Sigmoid colon (tissue), 7 donors: ENCODE results near the gene PRMT5. TPM values are rescaled to one million over a fixed set of nuclear protein-coding genes. Genes with fewer than 3 reads are reported as not detected.

Source experiments
- DNase-seq: peaks from one replicate; pipeline ENCODE4 v3.0.0-alpha.2; 2019
- H3K27ac ChIP-seq, 4 donors: fragments of 200-600 bp; sonication (generic); one replicate each; pipeline ENCODE4 v1.5.1; 2016 to 2019; ENCODE audit warnings: mild to moderate bottlenecking in 1 of 4
- H3K27me3 ChIP-seq, 3 donors: fragments of 200-600 bp; sonication (generic); one replicate each; pipeline ENCODE4 v1.5.1; 2019; ENCODE audit warnings: mild to moderate bottlenecking in 1 of 3
- H3K36me3 ChIP-seq, 4 donors: fragments of 200-600 bp; sonication (generic); one replicate each; pipeline ENCODE4 v1.5.1; 2016 to 2019
- H3K4me1 ChIP-seq, 4 donors: fragments of 200-600 bp; sonication (generic); one replicate each; pipeline ENCODE4 v1.5.1; 2017 to 2019
- H3K4me3 ChIP-seq, 4 donors: fragments of 200-600 bp; sonication (generic); one replicate each; pipeline ENCODE4 v1.5.1; 2017 to 2019; ENCODE audit warnings: mild to moderate bottlenecking in 2 of 4, moderate library complexity in 1 of 4
- H3K9me3 ChIP-seq, 4 donors: fragments of 200-600 bp in 3 of 4; sonication (generic) in 3 of 4; one replicate each; pipeline versions ENCODE4 v1.5.1 to v1.6.1; 2013 to 2019
- CTCF ChIP-seq, 4 experiments: fragments of 450-650 bp in 3 of 4; fragments of 200-600 bp in 1 of 4; IDR thresholded peaks; one replicate each; pipeline ENCODE4 v1.5.1; 2016 to 2019; ENCODE audit warnings: antibody characterized with exemption in 4 of 4, mild to moderate bottlenecking in 3 of 4, moderate library complexity in 2 of 4
- EP300 ChIP-seq, 4 donors: sonication (generic); formaldehyde crosslinking; IDR thresholded peaks; one replicate each; pipeline ENCODE4 v1.6.1; 2017; ENCODE audit warnings: antibody characterized with exemption in 4 of 4
- POLR2A ChIP-seq, 2 donors: fragments of 450-650 bp; IDR thresholded peaks; one replicate each; pipeline ENCODE4 v1.6.1; 2016; ENCODE audit warnings: antibody characterized with exemption in 2 of 2, mild to moderate bottlenecking in 2 of 2, moderate library complexity in 2 of 2
- POLR2AphosphoS5 ChIP-seq, 4 donors: sonication (generic); formaldehyde crosslinking; IDR thresholded peaks; one replicate each; pipeline ENCODE4 v1.6.1; 2017; ENCODE audit warnings: antibody characterized with exemption in 4 of 4
- WGBS, 2 donors: extraction: QIAGEN DNeasy Blood & Tissue Kit; methylation state at CpG; one replicate each; pipeline ENCODE4 v1.1.7; 2013; 5-methylcytosine and 5-hydroxymethylcytosine counted together
- intact Hi-C: fragments of 100-400 bp; cut with DNase I; formaldehyde crosslinking; loops from one replicate; pipeline ENCODE4 v1.15.1; 2023
- polyA plus RNA-seq, 3 donors: library from polyadenylated mRNA; stranded (reverse); fragments of 200-250 nt; gene quantifications; one replicate each; pipeline ENCODE4 v1.2.3, GENCODE V29; 2013
- total RNA-seq, 4 donors: library from RNA; depleted of rRNA; stranded (reverse); fragments of >200 nt; gene quantifications; one replicate each; pipeline ENCODE4 v1.1.0, GENCODE V29; 2016
- donor health status: healthy with polysubstance abuse.
- donor health status: Bipolar disorder and iron deficiency.
- donor health status: healthy.

Gene PRMT5
- total RNA-seq (10 to 100 TPM; 33.3 to 61.7 (median 44.7) TPM), polyA plus RNA-seq (10 to 100 TPM; 33.3 to 66.7 (median 55.4) TPM)

- Histone ChIP-seq H3K9me3 (no peaks in the 10 kb centered on the region), H3K27ac (peak within 1 kb of the TSS; percentile 87 to 97 (median 94)), H3K4me1 (peaks cover 0 to 21% (median 16%) of the 10 kb centered on the region in 4 donors), H3K27me3 (no peaks in the 10 kb centered on the region), H3K36me3 (peaks cover 6 to 27% (median 13%) of the 10 kb centered on the region in 4 donors), H3K4me3 (peak within 1 kb of the TSS; percentile 75 to 91 (median 83))
- peak; percentile 100 for DNase-seq
- 0% methylated on average over 51 of the region's 51 CpGs for WGBS, 2 donors
- intact Hi-C loops, result loop anchor here (2.0 to 10.0 kb wide), 2 partner anchors 53 to 375 kb away; partner anchors contain the start of genes AJUBA, BCL2L2 and PPP1R3E
- TF ChIP-seq POLR2A (IDR thresholded peaks at IDR 0.05), result peak; percentile 74 to 84
- TF ChIP-seq POLR2AphosphoS5 (IDR thresholded peaks at IDR 0.05), result peak; percentile 76 to 93 (median 86)
- no peak for TF ChIP-seq EP300 (IDR thresholded peaks at IDR 0.05)
Observed at GRCh38 chr14:22929104-22929960, at the start of gene PRMT5. PRMT5 (minus strand) TSS chr14:22929376; CDS start chr14:22929361, 15 bp downstream.

GRCh38 chr14:22978487-22978837, 49.3 kb upstream of the PRMT5 start:
- no peak overlapping the region for H3K4me3 ChIP-seq
- 66 to 73% methylated on average over 3 of the region's 3 CpGs for WGBS, 2 donors
- H3K4me1 ChIP-seq, result peaks cover 0 to 63% (median 45%) of the 10 kb centered on the region in 4 donors
- no peaks in the 10 kb centered on the region for H3K9me3 ChIP-seq
- H3K36me3 ChIP-seq, result no peaks in the 10 kb centered on the region
- H3K27ac ChIP-seq, result peak overlapping the region; percentile 71 to 88 (median 80)
- intact Hi-C loops, result no loop called here
- DNase-seq, result no peak
- no peak for TF ChIP-seq POLR2A (IDR thresholded peaks at IDR 0.05)
- TF ChIP-seq CTCF (IDR thresholded peaks at IDR 0.05), result no peak
- TF ChIP-seq EP300 (IDR thresholded peaks at IDR 0.05), result no peak
- TF ChIP-seq POLR2AphosphoS5 (IDR thresholded peaks at IDR 0.05), result no peak
- H3K27me3 ChIP-seq, result peaks cover 0 to 6% (median 0%) of the 10 kb centered on the region in 3 donors

GRCh38 chr14:22977684-22978486, 48.7 kb upstream of the PRMT5 start:
- 40 to 56% methylated on average over 8 of the region's 8 CpGs for WGBS, 2 donors
- Histone ChIP-seq H3K9me3 (no peaks in the 10 kb centered on the region), H3K4me1 (peaks cover 0 to 57% (median 45%) of the 10 kb centered on the region in 4 donors), H3K4me3 (no peak overlapping the region), H3K27me3 (peaks cover 0 to 6% (median 0%) of the 10 kb centered on the region in 3 donors), H3K36me3 (no peaks in the 10 kb centered on the region), H3K27ac (peak overlapping the region; percentile 71 to 88 (median 80))
- intact Hi-C loops, result no loop called here
- DNase-seq, result peak; percentile 78
- TF ChIP-seq POLR2A (IDR thresholded peaks at IDR 0.05) (no peak), EP300 (IDR thresholded peaks at IDR 0.05) (no peak), POLR2AphosphoS5 (IDR thresholded peaks at IDR 0.05) (no peak), CTCF (IDR thresholded peaks at IDR 0.05) (no peak)

- H3K27ac ChIP-seq, result peak overlapping the region; percentile 71 to 88 (median 80)
- peaks cover 0 to 6% (median 0%) of the 10 kb centered on the region in 3 donors for H3K27me3 ChIP-seq
Observed at GRCh38 chr14:22977434-22977683, 48.2 kb upstream of the PRMT5 start.

More at GRCh38 chr14:22977434-22977683, 48.2 kb upstream of the PRMT5 start:
- intact Hi-C loops, result no loop called here
- Histone ChIP-seq H3K4me3 (no peak overlapping the region), H3K4me1 (peaks cover 0 to 55% (median 45%) of the 10 kb centered on the region in 4 donors), H3K9me3 (no peaks in the 10 kb centered on the region), H3K36me3 (no peaks in the 10 kb centered on the region)
- no peak for DNase-seq
- TF ChIP-seq CTCF (IDR thresholded peaks at IDR 0.05) (no peak), POLR2AphosphoS5 (IDR thresholded peaks at IDR 0.05) (no peak), EP300 (IDR thresholded peaks at IDR 0.05) (no peak), POLR2A (IDR thresholded peaks at IDR 0.05) (no peak)
